Osteocyte (in vitro differentiated cells): ENCODE results near the gene CGREF1. TPM values are rescaled to one million over a fixed set of nuclear protein-coding genes. Genes with fewer than 3 reads are reported as not detected.

ENCODE experiments used
- DNase-seq: peaks from one replicate; pipeline ENCODE4 v3.0.0; 2021; ENCODE audit warnings: mixed read lengths; ENCODE audit not compliant: unreplicated experiment; ENCODE audit errors: extremely low spot score
- H3K27ac Mint-ChIP-seq: one replicate; pipeline ENCODE4 v1.8.0; 2021; ENCODE audit warnings: mild to moderate bottlenecking, mixed read lengths; ENCODE audit not compliant: unreplicated experiment
- H3K27me3 Mint-ChIP-seq: one replicate; pipeline ENCODE4 v1.8.0; 2021; ENCODE audit warnings: mixed read lengths; ENCODE audit not compliant: unreplicated experiment
- H3K36me3 Mint-ChIP-seq: one replicate; pipeline ENCODE4 v1.8.0; 2021; ENCODE audit warnings: mixed read lengths; ENCODE audit not compliant: unreplicated experiment
- H3K4me1 Mint-ChIP-seq: one replicate; pipeline ENCODE4 v1.8.0; 2021; ENCODE audit warnings: mixed read lengths; ENCODE audit not compliant: unreplicated experiment
- H3K4me3 Mint-ChIP-seq: one replicate; pipeline ENCODE4 v1.8.0; 2021; ENCODE audit warnings: mild to moderate bottlenecking, moderate library complexity, mixed read lengths; ENCODE audit not compliant: unreplicated experiment
- H3K9me3 Mint-ChIP-seq: one replicate; pipeline ENCODE4 v1.8.0; 2021; ENCODE audit warnings: mixed read lengths; ENCODE audit not compliant: unreplicated experiment
- CTCF ChIP-seq: fragments of 200-600 bp; sonication (generic); IDR thresholded peaks from 2 replicates; pipeline ENCODE4 v1.5.0; 2021; ENCODE audit warnings: antibody characterized with exemption, mild to moderate bottlenecking, moderate library complexity
- total RNA-seq: library from RNA; stranded (reverse); gene quantifications from 2 replicates; pipeline ENCODE4 v1.2.1, GENCODE V29; 2021

CGREF1 gene
- total RNA-seq, 1 donor from 2014 or later, result 1.9 TPM

- no peak for DNase-seq
- no peak overlapping the region for H3K27ac Mint-ChIP-seq
- H3K4me1 Mint-ChIP-seq, result no peaks in the 10 kb centered on the region
- no peak overlapping the region for H3K4me3 Mint-ChIP-seq
- H3K36me3 Mint-ChIP-seq, result no peaks in the 10 kb centered on the region
- H3K27me3 Mint-ChIP-seq, result peaks cover 4% of the 10 kb centered on the region
- no peaks in the 10 kb centered on the region for H3K9me3 Mint-ChIP-seq
- TF ChIP-seq CTCF, result no peak
These were observed 34.0 kb upstream of the CGREF1 start for GRCh38 chr2:27152796-27153464.

DNA sequence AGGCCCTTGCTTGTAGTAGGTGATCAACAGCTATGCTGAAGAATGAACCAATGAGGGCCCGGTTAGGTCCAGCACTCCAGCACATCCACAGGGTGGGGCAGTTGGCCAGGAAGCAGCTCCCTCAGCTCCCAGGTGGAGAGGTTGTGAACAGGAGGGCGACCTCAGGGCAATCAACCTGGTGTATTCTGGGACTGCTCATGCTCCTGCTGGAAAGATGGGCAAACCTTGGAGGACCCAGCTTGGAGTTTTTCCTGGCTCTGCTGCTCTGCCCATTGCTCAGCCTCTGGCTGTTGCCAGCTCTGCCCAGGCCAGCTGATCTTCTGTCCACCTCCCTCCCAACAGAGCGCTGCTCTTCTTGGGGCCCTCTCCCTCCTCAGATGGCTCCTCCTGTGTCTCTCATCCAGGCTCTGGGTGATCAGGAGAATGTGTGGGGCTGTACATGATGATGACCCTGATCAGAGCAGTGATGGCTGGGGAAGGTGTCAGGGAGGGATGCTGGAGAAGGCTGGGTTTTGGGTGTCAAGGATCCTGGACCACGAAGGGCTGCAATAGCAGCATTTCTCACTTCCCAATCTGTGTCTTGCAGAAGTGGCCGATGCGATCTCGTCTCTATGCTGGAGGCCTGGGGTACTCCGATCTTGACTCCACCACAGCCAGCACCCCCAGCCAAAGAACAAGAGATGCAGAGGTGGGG, 33.3 kb upstream of the CGREF1 start:
- H3K27ac Mint-ChIP-seq, result no peak overlapping the region
- no peaks in the 10 kb centered on the region for H3K36me3 Mint-ChIP-seq
- no peak for DNase-seq
- H3K4me3 Mint-ChIP-seq, result no peak overlapping the region
- H3K9me3 Mint-ChIP-seq, result no peaks in the 10 kb centered on the region
- H3K4me1 Mint-ChIP-seq, result no peaks in the 10 kb centered on the region
- H3K27me3 Mint-ChIP-seq, result peaks cover 6% of the 10 kb centered on the region
- no peak for TF ChIP-seq CTCF

GRCh38 chr2:27150639-27151230, 31.8 kb upstream of the CGREF1 start:
- no peak for DNase-seq
- Mint-ChIP-seq H3K9me3 (no peaks in the 10 kb centered on the region), H3K4me1 (no peaks in the 10 kb centered on the region), H3K27me3 (peaks cover 8% of the 10 kb centered on the region), H3K4me3 (no peak overlapping the region), H3K36me3 (no peaks in the 10 kb centered on the region), H3K27ac (no peak overlapping the region)
- TF ChIP-seq CTCF, result no peak

GRCh38 chr2:27149570-27150405, 30.9 kb upstream of the CGREF1 start:
- H3K4me1 Mint-ChIP-seq, result no peaks in the 10 kb centered on the region
- peaks cover 12% of the 10 kb centered on the region for H3K27me3 Mint-ChIP-seq
- no peak overlapping the region for H3K27ac Mint-ChIP-seq
- no peak overlapping the region for H3K4me3 Mint-ChIP-seq
- H3K36me3 Mint-ChIP-seq, result no peaks in the 10 kb centered on the region
- H3K9me3 Mint-ChIP-seq, result no peaks in the 10 kb centered on the region
- DNase-seq, result no peak
- TF ChIP-seq CTCF, result no peak
